ENCODE results near the gene ENGASE.

The ENGASE gene

DNA sequence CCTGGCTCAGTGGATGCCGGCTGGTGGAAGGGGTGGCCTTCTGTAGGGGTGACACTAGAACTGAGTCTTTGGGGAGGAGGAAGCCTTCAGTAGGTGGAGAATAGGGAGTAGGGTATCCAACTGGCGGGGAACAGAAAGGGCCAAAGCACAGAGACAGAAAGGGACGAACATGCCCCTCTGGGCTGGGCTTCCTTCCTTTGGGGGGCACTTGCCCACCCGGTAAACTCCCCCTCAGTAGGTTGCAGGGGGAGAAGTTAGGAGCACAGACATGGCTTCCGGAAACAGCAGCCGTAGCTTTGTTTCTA is 774 bp downstream of the ENGASE start:
- no peak overlapping the region for H3K9ac ChIP-seq (ENCODE audit: low read length)
- TF ChIP-seq EZH2phosphoT487 (conservative IDR thresholded peaks at IDR 0.05; ENCODE audit: low read length): no peak
- no peaks in the 10 kb centered on the region for H3K9me2 ChIP-seq (replicated peaks; ENCODE audit: insufficient read depth, low read length)
- no peak overlapping the region for H2AFZ ChIP-seq (ENCODE audit: low read depth, low read length, severe bottlenecking)
- no peaks in the 10 kb centered on the region for H3F3A ChIP-seq (ENCODE audit: insufficient read depth)
- H3K27ac ChIP-seq (ENCODE audit: low read depth, low read length): no peak overlapping the region
- H3K4me2 ChIP-seq (ENCODE audit: low read depth, low read length, poor library complexity, severe bottlenecking): no peak overlapping the region
- H3K36me3 ChIP-seq (ENCODE audit: low read length): no peaks in the 10 kb centered on the region
- no peaks in the 10 kb centered on the region for H3K27me3 ChIP-seq (ENCODE audit: low read length)
- H3K4me3 ChIP-seq (ENCODE audit: insufficient read depth, low read length, poor library complexity, severe bottlenecking): no peak overlapping the region
- H3K9me3 ChIP-seq (ENCODE audit: insufficient read depth, low read length): no peaks in the 10 kb centered on the region
- no peaks in the 10 kb centered on the region for H3K79me2 ChIP-seq (ENCODE audit: insufficient read depth, low read length)
- H4K20me1 ChIP-seq (ENCODE audit: low read depth, low read length): no peaks in the 10 kb centered on the region

DNA sequence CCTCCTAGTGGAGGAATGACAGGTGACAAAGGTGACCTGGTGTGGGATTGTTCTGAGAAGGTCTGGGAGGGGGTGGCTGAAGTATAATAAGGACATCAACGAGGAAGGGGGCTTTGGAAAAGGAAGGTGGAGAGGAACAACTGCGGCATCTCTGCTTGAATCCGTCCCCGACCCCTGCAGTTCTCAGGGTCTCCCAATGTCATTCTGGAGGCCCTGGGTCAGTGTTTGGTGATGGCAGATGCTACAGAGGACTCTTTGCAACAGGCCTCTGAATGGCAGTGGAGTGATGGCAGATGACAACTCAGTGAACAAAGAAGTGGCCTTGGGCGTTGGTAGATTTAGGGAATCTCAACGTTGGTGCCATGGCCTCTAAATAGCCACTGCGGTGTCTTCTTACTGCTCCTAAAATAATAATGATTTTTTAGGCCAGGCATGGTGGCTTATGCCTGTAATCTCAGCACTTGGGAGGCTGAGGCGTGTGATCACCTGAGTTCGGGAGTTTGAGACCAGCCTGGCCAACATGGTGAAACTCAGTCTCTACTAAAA is 1.3 kb downstream of the ENGASE start:
- H3K36me3 ChIP-seq (ENCODE audit: low read length): no peaks in the 10 kb centered on the region
- no peaks in the 10 kb centered on the region for H3K9me2 ChIP-seq (replicated peaks; ENCODE audit: insufficient read depth, low read length)
- H3K4me2 ChIP-seq (ENCODE audit: low read depth, low read length, poor library complexity, severe bottlenecking): no peak overlapping the region
- no peaks in the 10 kb centered on the region for H3K79me2 ChIP-seq (ENCODE audit: insufficient read depth, low read length)
- no peaks in the 10 kb centered on the region for H3K27me3 ChIP-seq (ENCODE audit: low read length)
- no peak for TF ChIP-seq EZH2phosphoT487 (conservative IDR thresholded peaks at IDR 0.05; ENCODE audit: low read length)
- TF ChIP-seq, protein P1, sequence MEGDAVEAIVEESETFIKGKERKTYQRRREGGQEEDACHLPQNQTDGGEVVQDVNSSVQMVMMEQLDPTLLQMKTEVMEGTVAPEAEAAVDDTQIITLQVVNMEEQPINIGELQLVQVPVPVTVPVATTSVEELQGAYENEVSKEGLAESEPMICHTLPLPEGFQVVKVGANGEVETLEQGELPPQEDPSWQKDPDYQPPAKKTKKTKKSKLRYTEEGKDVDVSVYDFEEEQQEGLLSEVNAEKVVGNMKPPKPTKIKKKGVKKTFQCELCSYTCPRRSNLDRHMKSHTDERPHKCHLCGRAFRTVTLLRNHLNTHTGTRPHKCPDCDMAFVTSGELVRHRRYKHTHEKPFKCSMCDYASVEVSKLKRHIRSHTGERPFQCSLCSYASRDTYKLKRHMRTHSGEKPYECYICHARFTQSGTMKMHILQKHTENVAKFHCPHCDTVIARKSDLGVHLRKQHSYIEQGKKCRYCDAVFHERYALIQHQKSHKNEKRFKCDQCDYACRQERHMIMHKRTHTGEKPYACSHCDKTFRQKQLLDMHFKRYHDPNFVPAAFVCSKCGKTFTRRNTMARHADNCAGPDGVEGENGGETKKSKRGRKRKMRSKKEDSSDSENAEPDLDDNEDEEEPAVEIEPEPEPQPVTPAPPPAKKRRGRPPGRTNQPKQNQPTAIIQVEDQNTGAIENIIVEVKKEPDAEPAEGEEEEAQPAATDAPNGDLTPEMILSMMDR (IDR thresholded peaks at IDR 0.05; ENCODE audit: insufficient read depth, low read length, poor library complexity, severe bottlenecking): no peak
- H4K20me1 ChIP-seq (ENCODE audit: low read depth, low read length): no peaks in the 10 kb centered on the region
- no peak overlapping the region for H3K27ac ChIP-seq (ENCODE audit: low read depth, low read length)
- H3K4me3 ChIP-seq (ENCODE audit: insufficient read depth, low read length, poor library complexity, severe bottlenecking): no peak overlapping the region
- no peaks in the 10 kb centered on the region for H3F3A ChIP-seq (ENCODE audit: insufficient read depth)
- no peak overlapping the region for H3K9ac ChIP-seq (ENCODE audit: low read length)
- no peak overlapping the region for H2AFZ ChIP-seq (ENCODE audit: low read depth, low read length, severe bottlenecking)
- H3K9me3 ChIP-seq (ENCODE audit: insufficient read depth, low read length): no peaks in the 10 kb centered on the region

DNA sequence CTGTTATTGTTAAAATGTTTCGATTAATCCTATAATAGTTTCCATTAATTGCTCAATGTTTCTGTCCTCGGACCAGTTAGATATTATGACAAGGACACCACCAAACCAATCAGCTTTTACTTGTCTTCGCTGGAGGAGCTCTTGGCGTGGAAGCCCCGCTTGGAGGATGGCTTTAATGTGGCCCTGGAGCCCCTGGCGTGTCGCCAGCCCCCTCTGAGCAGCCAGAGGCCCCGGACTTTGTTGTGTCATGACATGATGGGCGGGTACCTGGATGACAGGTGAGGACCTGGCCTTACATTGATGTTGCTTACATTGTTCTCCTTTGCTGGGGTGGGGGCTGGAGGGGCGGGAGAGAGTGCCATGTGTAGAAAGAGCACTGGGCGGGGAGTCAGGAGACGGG is 3.0 kb downstream of the ENGASE start:
- no peak overlapping the region for H3K4me3 ChIP-seq (ENCODE audit: insufficient read depth, low read length, poor library complexity, severe bottlenecking)
- TF ChIP-seq, protein P1 (IDR thresholded peaks at IDR 0.05; ENCODE audit: insufficient read depth, low read length, poor library complexity, severe bottlenecking): no peak
- no peak for TF ChIP-seq EZH2phosphoT487 (conservative IDR thresholded peaks at IDR 0.05; ENCODE audit: low read length)
- no peaks in the 10 kb centered on the region for H3K27me3 ChIP-seq (ENCODE audit: low read length)
- no peak overlapping the region for H3K4me2 ChIP-seq (ENCODE audit: low read depth, low read length, poor library complexity, severe bottlenecking)
- H2AFZ ChIP-seq (ENCODE audit: low read depth, low read length, severe bottlenecking): no peak overlapping the region
- no peaks in the 10 kb centered on the region for H3K79me2 ChIP-seq (ENCODE audit: insufficient read depth, low read length)
- H3K9ac ChIP-seq (ENCODE audit: low read length): no peak overlapping the region
- no peaks in the 10 kb centered on the region for H3K36me3 ChIP-seq (ENCODE audit: low read length)
- no peaks in the 10 kb centered on the region for H3K9me2 ChIP-seq (replicated peaks; ENCODE audit: insufficient read depth, low read length)
- no peaks in the 10 kb centered on the region for H3K9me3 ChIP-seq (ENCODE audit: insufficient read depth, low read length)
- H4K20me1 ChIP-seq (ENCODE audit: low read depth, low read length): no peaks in the 10 kb centered on the region
- H3F3A ChIP-seq (ENCODE audit: insufficient read depth): no peaks in the 10 kb centered on the region
- H3K27ac ChIP-seq (ENCODE audit: low read depth, low read length): no peak overlapping the region

DNA sequence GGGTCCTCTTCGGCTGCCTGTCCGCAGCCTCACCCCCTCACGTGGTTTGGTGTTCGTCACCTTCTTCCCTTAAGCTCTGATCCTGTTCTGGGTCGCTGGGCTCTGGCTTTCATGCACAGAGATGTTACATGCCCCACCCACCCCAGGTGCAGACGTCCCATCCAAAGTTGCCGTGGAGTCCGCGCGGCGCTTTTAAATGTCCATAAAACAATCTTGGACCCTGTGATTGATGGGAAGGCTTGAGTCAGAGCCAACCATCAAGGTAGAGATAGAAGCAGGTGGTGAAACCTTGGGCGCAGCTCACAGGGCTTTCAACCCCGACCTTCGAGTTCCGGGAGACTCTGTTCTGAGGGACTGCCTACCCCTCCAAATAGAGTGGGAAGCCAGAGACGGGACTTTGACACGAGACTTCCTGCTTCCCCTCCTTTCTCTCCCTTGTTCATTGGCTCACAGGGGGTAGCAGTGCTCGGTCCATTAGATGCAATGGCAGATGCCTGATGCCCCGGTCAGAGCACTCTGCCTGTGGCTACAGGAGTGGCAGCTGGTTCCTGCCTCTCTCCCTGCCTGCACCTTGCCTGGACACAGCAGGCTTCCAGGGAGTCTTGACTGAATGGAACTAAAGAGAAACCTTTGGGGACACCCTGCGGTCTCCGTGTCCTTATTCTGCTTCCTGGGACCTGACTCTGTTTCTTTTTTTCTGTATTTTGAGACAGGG is 4.0 kb downstream of the ENGASE start:
- Histone ChIP-seq H4K20me1 (ENCODE audit: low read depth, low read length) (no peaks in the 10 kb centered on the region), H3K79me2 (ENCODE audit: insufficient read depth, low read length) (no peaks in the 10 kb centered on the region), H3K4me2 (ENCODE audit: low read depth, low read length, poor library complexity, severe bottlenecking) (no peak overlapping the region), H3K9me2 (replicated peaks; ENCODE audit: insufficient read depth, low read length) (no peaks in the 10 kb centered on the region), H3K9me3 (ENCODE audit: insufficient read depth, low read length) (no peaks in the 10 kb centered on the region), H3K36me3 (ENCODE audit: low read length) (no peaks in the 10 kb centered on the region), H3K27ac (ENCODE audit: low read depth, low read length) (no peak overlapping the region), H3F3A (ENCODE audit: insufficient read depth) (no peaks in the 10 kb centered on the region), H3K27me3 (ENCODE audit: low read length) (no peaks in the 10 kb centered on the region), H3K9ac (ENCODE audit: low read length) (no peak overlapping the region), H3K4me3 (ENCODE audit: insufficient read depth, low read length, poor library complexity, severe bottlenecking) (no peak overlapping the region), H2AFZ (ENCODE audit: low read depth, low read length, severe bottlenecking) (no peak overlapping the region)
- TF ChIP-seq EZH2phosphoT487 (conservative IDR thresholded peaks at IDR 0.05; ENCODE audit: low read length): no peak
- TF ChIP-seq, protein P1 (IDR thresholded peaks at IDR 0.05; ENCODE audit: insufficient read depth, low read length, poor library complexity, severe bottlenecking): no peak

All from SU-DHL-6 (cell line).